Gastrocnemius medialis (tissue), 4 donors: ENCODE results near the gene NCCRP1. TPM values are rescaled to one million over a fixed set of nuclear protein-coding genes. Genes with fewer than 3 reads are reported as not detected.

Experiments
- ATAC-seq, 2 donors: fragments of 150-250 bp; one replicate each; pipeline ENCODE4 v1.9.1; 2016
- DNase-seq, 2 donors: peaks; one replicate each; pipeline ENCODE4 v3.0.0-alpha.2; 2019
- H3K27ac ChIP-seq, 4 donors: fragments of 200-600 bp; sonication (generic); 1 replicate in 1 of 4; 2 replicates in 3 of 4; pipeline ENCODE4 v1.5.1; 2016 to 2018; ENCODE audit warnings: mild to moderate bottlenecking in 2 of 4, moderate library complexity in 1 of 4
- H3K27me3 ChIP-seq, 3 donors: fragments of 200-600 bp; sonication (generic) in 2 of 3; 1 replicate in 1 of 3; 2 replicates in 2 of 3; pipeline versions ENCODE4 v1.5.1 to v1.6.0; 2016 to 2019; ENCODE audit warnings: mild to moderate bottlenecking in 1 of 3, moderate library complexity in 1 of 3
- H3K36me3 ChIP-seq, 2 donors: fragments of 200-600 bp; sonication (generic) in 1 of 2; one replicate each; pipeline ENCODE4 v1.5.1; 2017 to 2018
- H3K4me1 ChIP-seq, 2 donors: fragments of 200-600 bp; sonication (generic) in 1 of 2; one replicate each; pipeline ENCODE4 v1.5.1; 2016 to 2017; ENCODE audit warnings: mild to moderate bottlenecking in 2 of 2
- H3K4me3 ChIP-seq, 4 donors: fragments of 200-600 bp; sonication (generic) in 3 of 4; 1 replicate in 1 of 4; 2 replicates in 3 of 4; pipeline ENCODE4 v1.5.1; 2016 to 2019; ENCODE audit warnings: mild to moderate bottlenecking in 2 of 4
- H3K9me3 ChIP-seq, 3 donors: fragments of 200-600 bp; sonication (generic) in 2 of 3; 1 replicate in 1 of 3; 2 replicates in 2 of 3; pipeline ENCODE4 v1.5.1; 2016 to 2019
- CTCF ChIP-seq, 5 experiments: fragments of 450-650 bp in 3 of 5; fragments of 200-600 bp in 2 of 5; sonication (generic) in 2 of 5; IDR thresholded peaks in 4 of 5; conservative IDR thresholded peaks in 1 of 5; 1 replicate in 4 of 5; 2 replicates in 1 of 5; pipeline ENCODE4 v1.5.1; 2016 to 2019; ENCODE audit warnings: antibody characterized with exemption in 5 of 5, mild to moderate bottlenecking in 3 of 5, moderate library complexity in 3 of 5
- POLR2A ChIP-seq, 2 donors: fragments of 450-650 bp; IDR thresholded peaks; one replicate each; pipeline ENCODE4 v1.6.1; 2017; ENCODE audit warnings: antibody characterized with exemption in 2 of 2, mild to moderate bottlenecking in 2 of 2, moderate library complexity in 2 of 2
- in situ Hi-C, 4 donors: fragments of 200-750 bp; cut with MboI; loops; one replicate each; pipeline versions ENCODE4 v1.15.0 to v1.8.0; 2017; ENCODE audit warnings: low sequenced_read_pairs in 4 of 4
- intact Hi-C: fragments of 100-400 bp; cut with DNase I; formaldehyde crosslinking; loops from one replicate; pipeline ENCODE4 v1.15.1; 2023; ENCODE audit warnings: low total_unique reads
- total RNA-seq, 4 donors: library from RNA; depleted of rRNA; stranded (reverse); fragments of >200 nt; gene quantifications; one replicate each; pipeline versions ENCODE4 v1.1.0 to v1.2.3, GENCODE V29; 2016

The NCCRP1 gene
- total RNA-seq, 4 donors from 2014 or later = not detected

- H3K36me3 ChIP-seq = no peaks in the 10 kb centered on the region
- TF ChIP-seq CTCF (IDR thresholded peaks at IDR 0.05 in 4 of 5, conservative IDR thresholded peaks at IDR 0.05 in 1 of 5) = no peak
- no peak for TF ChIP-seq POLR2A (IDR thresholded peaks at IDR 0.05)
- in situ Hi-C loops (no loop called here), intact Hi-C loops (no loop called here)
- H3K9me3 ChIP-seq = no peaks in the 10 kb centered on the region
- ATAC-seq (no peak), DNase-seq (no peak)
- H3K27ac ChIP-seq = no peak overlapping the region
- no peaks in the 10 kb centered on the region for H3K27me3 ChIP-seq
- no peaks in the 10 kb centered on the region for H3K4me1 ChIP-seq
- H3K4me3 ChIP-seq = no peak overlapping the region
Observed at GRCh38 chr19:39166571-39167391, 30.0 kb upstream of the NCCRP1 start.

DNA sequence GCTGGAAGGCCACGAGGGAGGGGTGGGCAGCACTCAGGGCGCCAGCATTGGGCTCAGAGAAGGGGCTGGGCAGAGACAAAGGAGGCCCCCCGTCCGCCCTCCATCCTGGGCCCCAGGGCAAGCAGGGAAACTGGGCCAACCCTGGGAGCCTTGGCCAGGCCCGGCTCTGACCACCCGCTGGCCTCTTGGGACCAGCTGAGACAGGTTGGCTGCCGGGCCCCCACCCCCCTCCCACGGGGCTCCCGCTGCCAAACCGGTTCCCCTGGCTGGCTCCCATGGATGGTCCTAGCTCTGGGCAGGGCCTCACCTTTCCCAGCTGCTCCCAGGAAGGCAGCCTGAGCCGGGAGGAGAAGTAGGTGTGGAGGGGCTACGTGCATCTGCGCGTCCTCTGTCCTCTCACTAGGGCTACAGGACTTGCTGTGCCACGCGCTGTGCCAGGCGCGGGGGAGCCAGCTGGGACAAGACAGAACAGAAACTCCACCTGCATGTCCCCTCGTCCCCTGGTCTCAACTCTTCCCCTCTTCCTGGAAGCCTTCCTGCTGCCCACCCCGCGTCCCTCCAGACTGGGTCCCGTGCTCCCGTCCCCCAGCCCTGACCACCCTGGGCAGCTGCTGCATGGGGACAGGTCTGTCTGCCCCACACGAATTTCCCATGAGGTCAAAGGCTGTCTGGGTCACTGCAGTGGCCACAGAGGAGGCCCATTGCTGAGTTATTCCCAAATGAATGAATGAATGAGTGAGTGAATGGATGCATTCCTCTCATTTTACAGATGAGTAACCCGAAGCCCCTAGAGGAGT is 29.1 kb upstream of the NCCRP1 start:
- no peak for ATAC-seq
- TF ChIP-seq POLR2A (IDR thresholded peaks at IDR 0.05) (no peak), CTCF (IDR thresholded peaks at IDR 0.05 in 4 of 5, conservative IDR thresholded peaks at IDR 0.05 in 1 of 5) (no peak)
- Histone ChIP-seq H3K36me3 (no peaks in the 10 kb centered on the region), H3K4me3 (no peak overlapping the region), H3K27me3 (no peaks in the 10 kb centered on the region), H3K4me1 (no peaks in the 10 kb centered on the region), H3K9me3 (no peaks in the 10 kb centered on the region), H3K27ac (no peak overlapping the region)
- in situ Hi-C loops = no loop called here
- DNase-seq = no peak
- intact Hi-C loops = no loop called here

DNA sequence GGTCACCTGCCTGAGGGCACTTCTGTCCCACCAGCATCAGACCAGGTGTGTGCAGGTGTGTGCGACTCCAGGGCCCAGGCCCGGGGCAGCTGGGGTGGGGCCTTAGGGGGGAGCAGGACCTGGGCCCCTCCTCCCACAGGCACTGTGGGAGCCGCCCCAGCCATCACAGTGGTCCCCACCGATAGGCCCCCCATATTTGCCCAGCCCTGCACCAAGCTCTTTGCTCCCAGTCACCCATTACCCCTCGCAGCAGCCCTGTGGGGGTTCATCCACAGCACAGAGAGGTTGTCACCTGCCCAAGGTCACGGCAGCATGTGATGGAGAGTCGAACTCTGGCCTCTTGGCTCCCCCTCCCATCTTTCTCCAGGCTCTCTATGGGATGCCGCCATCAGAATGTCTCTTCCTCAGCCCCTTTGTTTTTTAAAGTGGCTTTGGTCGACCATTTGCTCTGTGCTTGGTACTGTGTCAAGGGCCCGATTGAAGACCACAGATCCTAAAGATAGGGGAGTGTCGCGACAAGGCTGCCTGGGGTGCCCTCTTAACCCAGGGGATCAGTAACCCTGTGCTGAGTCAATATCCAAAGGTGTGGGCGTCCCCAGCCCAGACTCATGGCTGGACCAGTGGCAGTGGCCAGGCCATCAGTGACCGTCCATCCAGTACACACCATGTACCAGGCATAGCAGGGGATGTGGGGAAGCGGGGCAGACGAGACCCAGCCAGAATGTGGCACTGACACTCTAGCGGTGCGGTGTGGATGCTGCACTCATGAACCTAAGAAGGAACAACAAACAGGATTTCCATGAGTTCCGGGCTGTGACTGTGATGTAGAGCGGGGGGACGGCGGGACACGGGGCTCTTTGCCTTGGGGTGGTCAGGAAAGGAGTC is 28.3 kb upstream of the NCCRP1 start:
- ATAC-seq = no peak

More for the DNA sequence above, 28.3 kb upstream of the NCCRP1 start:
- H3K4me3 ChIP-seq = no peak overlapping the region
- H3K36me3 ChIP-seq = no peaks in the 10 kb centered on the region
- no peak overlapping the region for H3K27ac ChIP-seq
- no peaks in the 10 kb centered on the region for H3K4me1 ChIP-seq
- TF ChIP-seq POLR2A (IDR thresholded peaks at IDR 0.05) = no peak
- no peak for TF ChIP-seq CTCF (IDR thresholded peaks at IDR 0.05 in 4 of 5, conservative IDR thresholded peaks at IDR 0.05 in 1 of 5)
- H3K9me3 ChIP-seq = no peaks in the 10 kb centered on the region
- DNase-seq = no peak
- in situ Hi-C loops = no loop called here
- no peaks in the 10 kb centered on the region for H3K27me3 ChIP-seq
- intact Hi-C loops = no loop called here
